GM12878 (cell line): Measurements from ENCODE around the gene DTL. TPM values are rescaled to one million over a fixed set of nuclear protein-coding genes. Genes with fewer than 3 reads are reported as not detected.

Experiments
- ATAC-seq: fragments of 200-7000 bp; cut with Tn5 transposase; 3 replicates; pipeline ENCODE4 v1.9.1; 2020; ENCODE audit warnings: mild to moderate bottlenecking, moderate library complexity
- BruUV-seq: library from RNA; stranded (reverse); fragments of 400-500 nt; replicated peaks from 2 replicates; lab custom pipeline; 2021; lab: Mats Ljungman, UMichigan
- CTCF ChIA-PET: fragments of 300-600 bp; sonication (Branson Sonifier 250); formaldehyde crosslinking; extraction: SDS; loops from one replicate; lab custom pipeline; 2021; ENCODE audit warnings: inconsistent platforms; lab: Yijun Ruan, JAX
- POLR2A ChIA-PET: fragments of 350-600 bp; formaldehyde crosslinking; extraction: SDS; loops from one replicate; lab custom pipeline; 2021; ENCODE audit warnings: inconsistent platforms; lab: Charles Lee
- RAD21 ChIA-PET: fragments of 300-600 bp; sonication (Branson Sonifier 250); formaldehyde crosslinking; loops from one replicate; lab custom pipeline; 2023; ENCODE audit warnings: antibody characterized with exemption; ENCODE audit not compliant: unreplicated experiment; lab: Charles Lee
- SMC1A ChIA-PET: fragments of 300-600 bp; sonication (Branson Sonifier 250); formaldehyde crosslinking; loops from one replicate; lab custom pipeline; 2023; ENCODE audit not compliant: unreplicated experiment, uncharacterized antibody; lab: Charles Lee
- DNase-seq: peaks from one replicate; pipeline ENCODE4 v3.0.0-alpha.2; 2011; ENCODE audit warnings: low read depth, low spot score
- FAIRE-seq: peaks from 3 replicates; lab custom pipeline; 2011; peaks lifted over from hg19 to GRCh38; lab: Jason Lieb, UNC
- H2AFZ ChIP-seq: 2 replicates; pipeline ENCODE4 v1.6.0; 2011; ENCODE audit warnings: low read depth, low read length, control low read depth; ENCODE audit not compliant: control insufficient read depth
- H3K27ac ChIP-seq: 2 replicates; pipeline ENCODE4 v1.5.1; 2011; ENCODE audit warnings: control low read depth; ENCODE audit not compliant: control insufficient read depth, insufficient read depth
- H3K27me3 ChIP-seq, 2 experiments: replicated peaks in 1 of 2; 2 replicates each; pipeline versions ENCODE4 v1.6.0 to v1.6.1; 2011; ENCODE audit warnings: low read length in 1 of 2; ENCODE audit not compliant: control insufficient read depth in 2 of 2, insufficient read depth in 2 of 2
- H3K36me3 ChIP-seq, 2 experiments: 2 replicates each; pipeline ENCODE4 v1.5.1; 2011; ENCODE audit warnings: low read length in 1 of 2; ENCODE audit not compliant: control insufficient read depth in 2 of 2, insufficient read depth in 2 of 2
- H3K4me1 ChIP-seq: 2 replicates; pipeline ENCODE4 v1.6.1; 2011; ENCODE audit warnings: mild to moderate bottlenecking, low read length, moderate library complexity, mixed read lengths; ENCODE audit not compliant: control insufficient read depth, insufficient read depth
- H3K4me2 ChIP-seq: 2 replicates; pipeline ENCODE4 v1.6.0; 2011; ENCODE audit warnings: control low read depth; ENCODE audit not compliant: control insufficient read depth, insufficient read depth
- H3K4me3 ChIP-seq: fragments of 200-600 bp; sonication (generic); 2 replicates; pipeline ENCODE4 v1.5.1; 2016
- H3K79me2 ChIP-seq: 2 replicates; pipeline ENCODE4 v1.6.0; 2011; ENCODE audit warnings: low read length; ENCODE audit not compliant: control insufficient read depth, insufficient read depth
- H3K9ac ChIP-seq: 2 replicates; pipeline ENCODE4 v1.8.0; 2011; ENCODE audit warnings: low read length, control low read depth, mixed read lengths; ENCODE audit not compliant: control insufficient read depth, insufficient read depth
- H3K9me3 ChIP-seq: replicated peaks from 3 replicates; pipeline ENCODE4 v1.5.1; 2011; ENCODE audit warnings: mild to moderate bottlenecking, low read length; ENCODE audit not compliant: control insufficient read depth, insufficient read depth
- H4K20me1 ChIP-seq: 2 replicates; pipeline ENCODE4 v1.6.0; 2011; ENCODE audit not compliant: control insufficient read depth, insufficient read depth
- ATF7 ChIP-seq: fragments of 450-650 bp; IDR thresholded peaks from 2 replicates; pipeline ENCODE4 v1.6.1; 2016; ENCODE audit warnings: low read depth, mild to moderate bottlenecking
- WRNIP1 ChIP-seq: IDR thresholded peaks from 2 replicates; pipeline ENCODE4 v1.6.1; 2011; ENCODE audit warnings: low read depth, low read length, improper control_type of control experiment, borderline replicate concordance
- ZBTB33 ChIP-seq: fragments of 450-650 bp; IDR thresholded peaks from 2 replicates; pipeline ENCODE4 v1.6.1; 2017; ENCODE audit warnings: mild to moderate bottlenecking
- WGBS: methylation state at CpG from one replicate; pipeline ENCODE4 v1.1.6; 2016; ENCODE audit warnings: low lambda C conversion rate; ENCODE audit not compliant: insufficient replicate concordance, insufficient coverage; ENCODE audit errors: missing lambda C conversion rate; 5-methylcytosine and 5-hydroxymethylcytosine counted together
- in situ Hi-C: fragments of 300-500 bp; cut with MboI; formaldehyde crosslinking; loops from 9 replicates; pipeline ENCODE4 v1.14.3; 2018; ENCODE audit warnings: mixed read lengths
- intact Hi-C: fragments of 100-400 bp; cut with micrococcal nuclease; formaldehyde crosslinking; loops from one replicate; pipeline ENCODE4 v1.14.2; 2022; ENCODE audit not compliant: unreplicated experiment
- polyA plus RNA-seq, 11 experiments: library from polyadenylated mRNA; depleted of rRNA in 4 of 11; unstranded in 6 of 11; stranded (reverse) in 5 of 11; fragments of >200 nt; fragmentation: Nextera tagmentation in 4 of 11; fragmentation: Illumina TruSeq in 1 of 11; extraction: Ambion mirVana in 4 of 11; extraction: Trizol in 1 of 11; gene quantifications; 1 replicate in 1 of 11; 2 replicates in 10 of 11; pipeline versions ENCODE4 v1.2.1 to v1.2.3, GENCODE V29; 2011 to 2016; ENCODE audit warnings: inconsistent platforms in 2 of 11, missing spikeins in 2 of 11, low read depth in 1 of 11
- total RNA-seq, 4 experiments: library from RNA; depleted of rRNA in 3 of 4; stranded (reverse); fragments of >200 nt in 3 of 4; fragmentation: Illumina TruSeq in 1 of 4; extraction: Trizol in 1 of 4; gene quantifications; 2 replicates each; pipeline versions ENCODE4 v1.2.1 to v1.2.3, GENCODE V29; 2013 to 2021

Gene DTL
- total and polyA plus RNA-seq, 10 of the 15 experiments (the other 5 are each of a cell fraction or from before 2014, with no cell fraction given) = 24.1 to 73.4 (median 52.2) TPM

GRCh38 chr1:212037900-212038299, 2.4 kb downstream of the DTL start:
- POLR2A ChIA-PET = interaction anchor here (0.7 to 1.7 kb wide), 6 partner anchors 10 to 342 kb away, joined by 3 to 6 read pairs (median 4); no protein-coding TSS in a partner anchor
- no peak for FAIRE-seq
- 20% methylated on average over 3 of the region's 3 CpGs for WGBS

More at GRCh38 chr1:212037900-212038299, 2.4 kb downstream of the DTL start:
- BruUV-seq = no TSS peak
- Histone ChIP-seq H2AFZ (peak overlapping the region; percentile 51), H3K27me3 (no peaks in the 10 kb centered on the region), H3K4me1 (peaks cover 8% of the 10 kb centered on the region), H3K79me2 (peaks cover 91% of the 10 kb centered on the region), H3K27ac (peak overlapping the region; percentile 42)
- DNase-seq = no peak
- TF ChIP-seq ATF7 (0 out of 2 replicates have a peak, but pooled peaks have one; percentile 16), ZBTB33 (no peak), WRNIP1 (no peak)
- TF ChIP-seq, all 136 proteins: peak for 1
- H3K9me3 ChIP-seq = no peaks in the 10 kb centered on the region; the same call in 1 of the 3 replicates
- ChIA-PET SMC1A (interaction anchor here (0.9 to 8.9 kb wide), 9 partner anchors 9 to 357 kb away, joined by 3 to 158 read pairs (median 6); partner anchors contain the start of gene PPP2R5A), RAD21 (interaction anchor here (0.6 to 10.4 kb wide), 8 partner anchors 10 to 418 kb away, joined by 3 to 177 read pairs (median 3); no protein-coding TSS in a partner anchor), CTCF (interaction anchor here (0.7 to 11.8 kb wide), 10 partner anchors 11 to 419 kb away, joined by 3 to 199 read pairs (median 6); no protein-coding TSS in a partner anchor)
- intact Hi-C loops (loop anchor here (10.0 kb wide), 1 partner anchor 463 kb away; the partner anchor contains the start of gene SLC30A1), in situ Hi-C loops (loop anchor here (5.0 kb wide), 1 partner anchor 341 kb away; no protein-coding TSS in a partner anchor)
- peak overlapping the region; percentile 3; the same call in 1 of the 2 replicates for H3K9ac ChIP-seq
- ATAC-seq = peak; percentile 7; the same call in 2 of the 3 replicates
- peak overlapping the region; percentile 67 for H3K4me2 ChIP-seq
- peak overlapping the region; percentile 90 for H3K4me3 ChIP-seq
- H4K20me1 ChIP-seq = no peaks in the 10 kb centered on the region
- no peaks in the 10 kb centered on the region for H3K36me3 ChIP-seq
